GM18870 (cell line): ENCODE measurements around the gene MYCBPAP.

Experiments used
- ATAC-seq: cut with Tn5 transposase; IDR thresholded peaks from one replicate; pipeline ENCODE4 v1.9.1; 2021; ENCODE audit warnings: moderate library complexity; ENCODE audit not compliant: unreplicated experiment

The MYCBPAP gene

GRCh38 chr17:50550661-50551432, 42.6 kb downstream of the MYCBPAP start:
- no peak for ATAC-seq

GRCh38 chr17:50551433-50551815, 43.2 kb downstream of the MYCBPAP start:
- ATAC-seq: no peak

DNA sequence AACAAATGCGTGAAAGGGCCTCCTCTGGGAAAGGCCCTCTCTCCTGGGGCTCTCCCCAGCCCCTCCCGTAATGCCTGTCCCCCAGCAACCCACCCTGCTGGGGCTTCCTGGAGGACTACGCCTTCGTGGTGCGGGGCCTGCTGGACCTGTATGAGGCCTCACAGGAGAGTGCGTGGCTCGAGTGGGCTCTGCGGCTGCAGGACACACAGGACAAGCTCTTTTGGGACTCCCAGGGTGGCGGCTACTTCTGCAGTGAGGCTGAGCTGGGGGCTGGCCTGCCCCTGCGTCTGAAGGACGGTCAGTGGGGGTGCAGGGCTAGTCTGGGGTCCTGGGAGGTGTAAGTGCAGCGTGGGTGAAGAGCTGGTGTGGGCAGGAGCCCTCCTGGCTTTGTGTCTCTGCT, 43.6 kb downstream of the MYCBPAP start:
- no peak for ATAC-seq

GRCh38 chr17:50554201-50554600, 46.0 kb downstream of the MYCBPAP start:
- no peak for ATAC-seq

DNA sequence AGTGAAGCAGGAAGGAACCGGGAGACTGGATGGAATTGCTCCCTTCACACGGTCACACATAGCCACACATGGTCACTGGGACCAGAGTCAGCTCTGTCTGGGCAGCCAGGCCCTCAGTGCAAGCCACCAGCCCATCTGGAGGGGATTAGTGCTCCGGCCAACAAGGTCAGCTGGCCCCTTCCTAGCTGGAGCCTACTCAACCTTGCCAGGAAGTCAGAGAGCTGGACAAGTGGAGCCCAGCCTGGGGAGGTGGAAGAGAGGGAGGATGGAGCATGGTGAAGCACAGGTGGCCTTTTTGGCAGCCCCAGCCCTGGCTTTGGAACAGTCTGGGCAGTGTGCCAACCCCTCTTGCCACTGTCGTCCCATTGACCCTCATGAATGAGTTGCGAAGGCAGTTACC, 48.6 kb downstream of the MYCBPAP start:
- ATAC-seq: no peak

DNA sequence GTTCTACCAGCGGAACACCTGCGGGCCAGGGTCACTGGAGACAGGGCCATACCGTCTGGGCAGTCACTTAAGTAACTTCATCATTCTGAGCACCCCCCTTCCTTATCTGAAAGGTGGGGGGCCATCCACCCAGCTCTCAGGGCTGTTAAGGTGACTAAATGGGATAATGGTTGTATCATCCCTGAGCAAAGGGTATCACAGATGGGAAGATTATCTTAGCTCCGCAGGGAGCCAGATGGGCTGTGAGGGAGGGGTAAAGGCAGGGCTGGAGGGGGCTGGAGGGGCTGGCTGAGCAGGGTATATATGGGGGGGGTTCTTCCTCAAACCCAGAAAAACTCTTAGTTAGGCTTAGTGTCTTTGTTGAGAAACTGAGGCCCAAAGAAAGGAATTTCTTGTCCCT, 49.4 kb downstream of the MYCBPAP start:
- no peak for ATAC-seq

DNA sequence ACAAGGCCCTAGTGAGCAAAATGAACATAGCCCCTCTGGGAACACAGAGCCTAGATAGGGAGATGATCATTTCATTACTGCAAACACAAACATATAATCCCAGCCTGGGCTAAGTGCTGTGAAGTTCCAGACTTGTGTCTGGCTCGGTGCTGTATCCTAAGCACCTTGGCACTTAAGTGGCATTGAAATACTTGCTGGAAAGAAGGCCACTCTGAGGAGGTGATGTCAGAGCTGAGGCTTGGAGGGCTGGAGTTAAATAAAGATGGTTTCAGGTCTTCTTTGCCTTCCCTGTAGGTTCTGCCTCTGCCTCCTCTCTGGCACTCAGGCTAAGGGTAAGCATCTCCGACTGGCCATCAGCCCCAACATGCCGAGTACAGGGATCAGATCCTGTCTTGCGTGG, 49.9 kb downstream of the MYCBPAP start:
- no peak for ATAC-seq

GRCh38 chr17:50558581-50558940, 50.3 kb downstream of the MYCBPAP start:
- ATAC-seq: no peak

- ATAC-seq: no peak
These were observed 50.8 kb downstream of the MYCBPAP start for GRCh38 chr17:50558941-50559614.

DNA sequence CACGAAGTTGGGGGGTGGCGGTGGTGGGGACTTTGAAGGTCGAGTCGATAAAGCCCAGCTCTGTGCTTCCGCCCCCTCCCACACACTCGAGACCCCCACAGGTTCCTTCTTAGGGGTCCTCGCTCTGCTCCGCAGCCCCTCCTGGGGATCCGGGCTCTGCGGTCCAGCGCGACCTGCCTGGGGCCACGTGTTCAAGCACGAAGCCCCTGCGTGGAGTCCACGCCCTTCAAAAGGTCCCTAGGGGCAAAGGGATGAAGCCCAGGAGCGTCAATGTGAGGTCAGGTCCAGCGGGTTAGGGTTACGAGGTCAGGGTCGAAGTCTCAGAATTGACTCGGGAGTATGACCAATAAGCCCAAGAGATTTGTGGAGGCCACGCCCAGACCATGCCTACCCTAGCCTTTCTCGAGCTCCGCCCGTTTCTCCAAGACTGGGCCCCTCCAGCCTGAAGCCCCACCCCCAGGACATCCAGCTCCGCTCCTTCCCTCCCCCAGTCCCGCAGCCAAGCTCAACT, 51.5 kb downstream of the MYCBPAP start:
- ATAC-seq: no peak

DNA sequence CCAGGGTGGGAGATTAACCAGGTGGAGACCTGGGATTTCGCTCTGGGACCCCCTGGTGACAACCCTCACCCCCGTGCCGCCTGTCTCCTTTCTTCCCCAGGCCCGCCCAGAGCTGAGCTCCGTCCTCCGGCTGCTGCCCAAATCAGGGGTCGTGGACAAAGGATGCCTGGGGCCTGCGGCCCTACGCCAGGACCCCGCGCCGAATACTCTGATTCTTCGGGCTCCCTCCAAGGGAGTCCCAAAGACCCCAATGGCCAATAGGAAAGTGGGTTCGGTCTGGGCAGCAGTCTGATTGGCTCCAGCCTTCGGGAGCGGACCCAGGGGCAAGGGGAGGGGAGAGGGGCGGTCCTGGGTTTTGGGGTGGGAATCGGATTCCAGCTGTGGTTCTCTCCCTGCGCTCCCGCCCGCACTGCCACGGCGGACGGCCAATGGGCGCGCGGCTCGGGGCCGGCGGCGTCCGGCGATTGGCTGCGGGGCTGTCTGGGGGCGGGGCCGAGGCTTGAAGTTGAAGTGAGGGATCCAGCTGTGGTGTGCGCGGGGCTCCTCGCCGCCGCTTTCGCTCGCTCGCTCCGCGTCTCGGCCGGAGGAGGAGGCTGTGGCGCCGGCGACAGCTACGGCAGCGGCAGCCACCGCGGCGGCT, 52.1 kb downstream of the MYCBPAP start, which contains the start of gene CACNA1G:
Gene CACNA1G (plus strand): TSS at position 531 of the 640 bp plus-strand sequence. CDS start 745 bp downstream, outside the sequence.
- ATAC-seq: peak; percentile 81

DNA sequence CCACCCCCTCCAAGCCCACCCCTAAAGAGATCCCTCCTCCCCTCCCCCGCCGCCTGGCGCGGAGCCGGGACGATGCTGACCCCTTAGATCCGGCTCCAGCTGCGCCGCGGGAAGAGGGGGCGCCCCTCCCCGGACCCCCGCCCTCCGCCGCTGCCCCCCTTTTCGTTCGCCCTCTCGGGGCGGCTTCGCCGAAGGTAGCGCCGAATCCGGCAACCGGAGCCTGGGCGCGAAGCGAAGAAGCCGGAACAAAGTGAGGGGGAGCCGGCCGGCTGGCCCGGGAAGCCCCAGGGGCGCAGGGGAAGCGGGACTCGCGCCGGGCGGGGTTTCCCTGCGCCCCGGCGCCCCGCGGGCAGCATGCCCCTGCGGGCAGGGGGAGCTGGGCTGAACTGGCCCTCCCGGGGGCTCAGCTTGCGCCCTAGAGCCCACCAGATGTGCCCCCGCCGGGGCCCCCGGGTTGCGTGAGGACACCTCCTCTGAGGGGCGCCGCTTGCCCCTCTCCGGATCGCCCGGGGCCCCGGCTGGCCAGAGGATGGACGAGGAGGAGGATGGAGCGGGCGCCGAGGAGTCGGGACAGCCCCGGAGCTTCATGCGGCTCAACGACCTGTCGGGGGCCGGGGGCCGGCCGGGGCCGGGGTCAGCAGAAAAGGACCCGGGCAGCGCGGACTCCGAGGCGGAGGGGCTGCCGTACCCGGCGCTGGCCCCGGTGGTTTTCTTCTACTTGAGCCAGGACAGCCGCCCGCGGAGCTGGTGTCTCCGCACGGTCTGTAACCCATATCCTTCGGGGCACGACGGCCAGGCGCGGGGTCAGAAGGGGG, 52.9 kb downstream of the MYCBPAP start:
- no peak for ATAC-seq

- ATAC-seq: no peak
These were observed 53.5 kb downstream of the MYCBPAP start for GRCh38 chr17:50561746-50562141.

GRCh38 chr17:50562242-50563091, 54.2 kb downstream of the MYCBPAP start:
- no peak for ATAC-seq

- ATAC-seq: no peak
These were observed 54.9 kb downstream of the MYCBPAP start for GRCh38 chr17:50563092-50563511.

DNA sequence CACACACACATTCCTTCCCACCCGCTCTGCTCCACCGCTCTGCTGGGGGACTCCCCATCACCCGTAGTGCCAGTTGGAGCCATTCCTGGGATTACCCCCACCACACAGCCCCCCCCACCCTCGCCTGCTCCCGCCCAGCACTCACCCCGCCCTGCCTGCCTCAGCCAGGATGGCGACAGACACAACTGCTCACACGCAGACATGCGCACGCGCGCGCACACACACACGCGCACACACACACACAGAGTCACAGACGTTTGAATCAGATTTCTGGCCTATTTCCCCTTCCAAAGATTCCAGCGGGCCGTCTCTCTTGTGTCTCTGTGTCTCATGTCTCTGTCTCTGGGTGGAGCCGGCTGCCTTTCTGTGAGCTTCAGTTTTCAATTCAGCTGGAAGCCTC, 56.7 kb downstream of the MYCBPAP start:
- no peak for ATAC-seq

GRCh38 chr17:50565402-50566350, 57.4 kb downstream of the MYCBPAP start:
- no peak for ATAC-seq

DNA sequence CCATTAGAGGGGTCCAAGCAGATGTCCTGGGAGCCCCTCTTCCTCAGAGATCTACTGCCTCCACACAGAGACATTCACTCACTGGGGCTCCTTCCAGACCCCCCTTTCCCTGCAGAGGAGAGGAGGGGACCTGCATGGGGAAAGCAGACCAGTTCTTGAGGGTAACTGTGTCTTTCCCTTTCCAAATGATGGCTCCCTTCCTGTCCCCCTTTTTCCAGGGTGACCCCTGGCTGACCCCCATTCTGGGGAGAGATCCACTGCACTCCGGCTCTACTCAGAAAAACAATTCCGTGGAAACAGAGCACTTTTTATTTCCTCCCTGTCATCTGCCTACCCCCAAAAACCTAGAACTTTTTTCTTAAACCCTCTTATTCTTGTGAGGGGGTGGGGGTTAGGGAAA, 58.6 kb downstream of the MYCBPAP start:
- ATAC-seq: no peak

DNA sequence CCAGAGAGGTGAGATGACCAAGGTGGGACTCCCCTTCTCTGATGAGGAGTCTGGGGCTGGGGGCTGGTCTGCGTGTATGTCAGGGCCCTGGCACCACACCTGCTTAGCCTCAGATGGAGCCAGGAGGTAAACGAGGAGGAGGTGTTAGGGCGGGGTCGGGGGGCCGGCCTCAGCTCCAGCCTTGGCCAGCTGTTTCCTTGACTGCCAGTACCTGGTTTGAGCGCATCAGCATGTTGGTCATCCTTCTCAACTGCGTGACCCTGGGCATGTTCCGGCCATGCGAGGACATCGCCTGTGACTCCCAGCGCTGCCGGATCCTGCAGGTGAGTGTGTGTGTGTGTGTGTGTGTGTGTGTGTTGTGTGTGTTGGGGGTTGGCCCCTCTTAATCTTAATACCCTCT, 60.4 kb downstream of the MYCBPAP start:
- no peak for ATAC-seq
